ENCODE measurements around the gene CPA4.

GRCh38 chr7:130372402-130373165 lies 79.6 kb downstream of the CPA4 start:
- TF ChIP-seq CTCF (IDR thresholded peaks at IDR 0.05) (no peak), POLR2A (IDR thresholded peaks at IDR 0.05) (no peak)
